CD1c-positive myeloid dendritic cell (primary cell): Measurements from ENCODE around the gene ITIH3.
A peak's percentile ranks its signal among the peaks of the same experiment; 100 is the strongest.
"Not testable (repeated sequence)": the region's sequence is repeated elsewhere in the genome, so short reads cannot be mapped to it uniquely, and the experiment has no call there.

Experiments used
- DNase-seq: peaks from one replicate; pipeline ENCODE4 v3.0.0-alpha.2; 2016; ENCODE audit errors: extremely low spot score

ITIH3 gene

GRCh38 chr3:52794612-52795099 is at the start of gene ITIH3:
Gene ITIH3 (plus strand): TSS chr3:52794796. CDS start chr3:52794804, 8 bp downstream.
- DNase-seq: no peak

- peak; percentile 76 for DNase-seq
Observed at GRCh38 chr3:52752045-52752660, 42.4 kb upstream of the ITIH3 start.

GRCh38 chr3:52754373-52754772 is 40.2 kb upstream of the ITIH3 start:
- DNase-seq: no peak

GRCh38 chr3:52756141-52756540 is 38.5 kb upstream of the ITIH3 start:
- no peak for DNase-seq

GRCh38 chr3:52763466-52763865 is 31.1 kb upstream of the ITIH3 start:
- peak; percentile 19 for DNase-seq

GRCh38 chr3:52769786-52770455 is 24.7 kb upstream of the ITIH3 start:
- DNase-seq: no peak

- peak; percentile 95 for DNase-seq
Observed at GRCh38 chr3:52770496-52771333, 23.9 kb upstream of the ITIH3 start, which contains the start of gene NEK4. Gene NEK4 (minus strand): TSS chr3:52770940. CDS start chr3:52770746, 194 bp downstream.

GRCh38 chr3:52771334-52771681 is 23.3 kb upstream of the ITIH3 start:
- DNase-seq: no peak

- DNase-seq: no peak
Observed at GRCh38 chr3:52771702-52772101, 22.9 kb upstream of the ITIH3 start.

GRCh38 chr3:52773361-52774065 is 21.1 kb upstream of the ITIH3 start:
- no peak for DNase-seq

GRCh38 chr3:52774066-52774713 is 20.4 kb upstream of the ITIH3 start:
- no peak for DNase-seq

- DNase-seq: peak; percentile 19
Observed at GRCh38 chr3:52774901-52775864, 19.4 kb upstream of the ITIH3 start.

- no peak for DNase-seq
Observed at GRCh38 chr3:52775877-52776276, 18.7 kb upstream of the ITIH3 start.

- not testable (repeated sequence) for DNase-seq
Observed at GRCh38 chr3:52776486-52776885, 18.1 kb upstream of the ITIH3 start.

- DNase-seq: no peak
Observed at GRCh38 chr3:52777127-52777958, 17.3 kb upstream of the ITIH3 start, which contains the start of gene ITIH1. Gene ITIH1 (plus strand): TSS chr3:52777599. CDS start chr3:52777616, 17 bp downstream.

- DNase-seq: peak; percentile 13
Observed at GRCh38 chr3:52777959-52778805, 16.4 kb upstream of the ITIH3 start.

- peak; percentile 63 for DNase-seq
Observed at GRCh38 chr3:52779011-52779836, 15.4 kb upstream of the ITIH3 start.
